Lower leg skin (tissue), 3 donors: Measurements from ENCODE around the gene ADAMTS17.

ENCODE experiments used
- CTCF ChIP-seq, 3 donors: fragments of 450-650 bp; IDR thresholded peaks; one replicate each; pipeline ENCODE4 v1.5.1; 2016; ENCODE audit warnings: antibody characterized with exemption in 3 of 3, mild to moderate bottlenecking in 3 of 3, moderate library complexity in 2 of 3
- POLR2A ChIP-seq, 2 donors: fragments of 450-650 bp; IDR thresholded peaks; one replicate each; pipeline ENCODE4 v1.6.1; 2016 to 2017; ENCODE audit warnings: antibody characterized with exemption in 2 of 2, mild to moderate bottlenecking in 1 of 2, moderate library complexity in 1 of 2

GRCh38 chr15:100011235-100011634 lies 330.5 kb downstream of the ADAMTS17 start:
- TF ChIP-seq CTCF (IDR thresholded peaks at IDR 0.05) (no peak), POLR2A (IDR thresholded peaks at IDR 0.05) (no peak)
